T-cell (primary cell): ENCODE data around the gene PPIH. TPM values are rescaled to one million over a fixed set of nuclear protein-coding genes. Genes with fewer than 3 reads are reported as not detected.
"Not testable (repeated sequence)": the region's sequence is repeated elsewhere in the genome, so short reads cannot be mapped to it uniquely, and the experiment has no call there.

Experiments used
- ATAC-seq, 4 experiments: fragments of 200-7000 bp in 3 of 4; fragments of 150-1000 bp in 1 of 4; cut with Tn5 transposase; replicated peaks in 1 of 4; 1 replicate in 3 of 4; 2 replicates in 1 of 4; pipeline ENCODE4 v1.10.0; 2021; ENCODE audit warnings: moderate library complexity in 3 of 4, mild to moderate bottlenecking in 2 of 4, moderate number of reproducible peaks in 1 of 4
- CTCF ChIA-PET, 2 donors: fragments of 300-600 bp; sonication (Branson Sonifier 250); formaldehyde crosslinking; loops; one replicate each; lab custom pipeline; 2022; ENCODE audit warnings: antibody characterized with exemption in 2 of 2; lab: Charles Lee
- POLR2A ChIA-PET, 2 donors: fragments of 300-600 bp; sonication (Branson Sonifier 250); formaldehyde crosslinking; loops; one replicate each; lab custom pipeline; 2022; ENCODE audit warnings: antibody characterized with exemption in 2 of 2; lab: Charles Lee
- DNase-seq, 35 experiments: peaks; one replicate each; pipeline versions ENCODE4 v3.0.0 to v3.0.0-alpha.2; 2013 to 2023
- H3K27ac ChIP-seq: one replicate; pipeline ENCODE4 v1.5.1; 2013; ENCODE audit warnings: low read length
- H3K27me3 ChIP-seq, 2 experiments: replicated peaks in 1 of 2; 1 replicate in 1 of 2; 2 replicates in 1 of 2; pipeline versions ENCODE4 v1.6.1 to v1.7.0; 2013; ENCODE audit warnings: low read length in 1 of 2, mixed read lengths in 1 of 2; ENCODE audit not compliant: control insufficient read depth in 2 of 2, insufficient read depth in 2 of 2; ENCODE audit errors: extremely low read depth in 1 of 2
- H3K36me3 ChIP-seq, 2 donors: 1 replicate in 1 of 2; 2 replicates in 1 of 2; pipeline versions ENCODE4 v1.6.1 to v1.7.0; 2013; ENCODE audit warnings: low read length in 1 of 2; ENCODE audit not compliant: control insufficient read depth in 2 of 2, insufficient read depth in 1 of 2; ENCODE audit errors: extremely low read depth in 1 of 2
- H3K4me1 ChIP-seq, 2 experiments: 1 replicate in 1 of 2; 2 replicates in 1 of 2; pipeline versions ENCODE4 v1.6.1 to v1.7.0; 2013; ENCODE audit warnings: low read length in 2 of 2, mixed read lengths in 1 of 2; ENCODE audit not compliant: insufficient read depth in 2 of 2, control insufficient read depth in 1 of 2; ENCODE audit errors: extremely low read depth in 1 of 2
- H3K4me3 ChIP-seq, 2 donors: 1 replicate in 1 of 2; 2 replicates in 1 of 2; pipeline versions ENCODE4 v1.5.1 to v1.7.0; 2013; ENCODE audit warnings: mild to moderate bottlenecking in 2 of 2, low read length in 1 of 2, moderate library complexity in 1 of 2; ENCODE audit not compliant: control insufficient read depth in 1 of 2; ENCODE audit errors: extremely low read depth in 1 of 2
- H3K9me3 ChIP-seq: 2 replicates; pipeline ENCODE4 v1.7.0; 2013
- H3K27ac Mint-ChIP-seq, 2 donors: one replicate each; pipeline ENCODE4 v1.8.0; 2020 to 2021; ENCODE audit warnings: mild to moderate bottlenecking in 2 of 2, mixed read lengths in 2 of 2
- H3K27me3 Mint-ChIP-seq, 2 donors: one replicate each; pipeline ENCODE4 v1.8.0; 2021 to 2022; ENCODE audit warnings: mixed read lengths in 2 of 2
- H3K36me3 Mint-ChIP-seq: one replicate; pipeline ENCODE4 v1.8.0; 2021; ENCODE audit warnings: mixed read lengths
- H3K4me1 Mint-ChIP-seq, 3 donors: one replicate each; pipeline ENCODE4 v1.8.0; 2020 to 2022; ENCODE audit warnings: mixed read lengths in 3 of 3, mild to moderate bottlenecking in 1 of 3
- H3K4me3 Mint-ChIP-seq, 3 donors: one replicate each; pipeline ENCODE4 v1.8.0; 2020 to 2022; ENCODE audit warnings: mild to moderate bottlenecking in 3 of 3, mixed read lengths in 3 of 3, moderate library complexity in 3 of 3
- H3K9me3 Mint-ChIP-seq, 3 donors: one replicate each; pipeline ENCODE4 v1.8.0; 2020 to 2022; ENCODE audit warnings: mixed read lengths in 3 of 3
- WGBS: methylation state at CpG from one replicate; pipeline ENCODE4 v1.1.5; 2013; ENCODE audit warnings: missing lambda C conversion rate; ENCODE audit not compliant: insufficient coverage; 5-methylcytosine and 5-hydroxymethylcytosine counted together
- total RNA-seq, 35 experiments: library from RNA in 6 of 35; stranded (reverse) in 6 of 35; fragments of 120-200 nt in 1 of 35; gene quantifications; one replicate each; pipeline versions ENCODE4 v1.2.1 to v1.2.4 and lab custom pipeline; 2013 to 2026

Gene PPIH
- total RNA-seq = 10 to 100 TPM; 37.4 to 43.1 (median 41.3) TPM
- 56.4 TPM for total RNA-seq (2013)
- 18.5 to 83.2 (median 33.7) reads per million in 29 experiments for total RNA-seq (lab: John Stamatoyannopoulos, UW)

- Mint-ChIP-seq H3K27ac (peak within 1 kb of the TSS; percentile 94 to 95), H3K36me3 (peaks cover 13% of the 10 kb centered on the region), H3K4me3 (peak within 1 kb of the TSS; percentile 97 to 100 (median 99)), H3K4me1 (peaks cover 43 to 48% (median 44%) of the 10 kb centered on the region in 3 donors), H3K9me3 (no peaks in the 10 kb centered on the region), H3K27me3 (no peaks in the 10 kb centered on the region)
- no peaks in the 10 kb centered on the region for H3K27me3 ChIP-seq
- H3K27ac ChIP-seq = peak within 1 kb of the TSS; percentile 77
- ChIA-PET POLR2A (interaction anchor here (0.6 to 2.2 kb wide), 4 partner anchors 11 to 25 kb away, joined by 3 to 19 read pairs (median 4); partner anchors contain the start of gene YBX1 (in 2 of the 2)), CTCF (interaction anchor here (0.9 to 1.3 kb wide), 6 partner anchors 22 to 415 kb away, joined by 3 to 5 read pairs (median 4); partner anchors contain the start of gene YBX1 (in 1 of the 2))
- DNase-seq = peak; percentile 84 to 98 (median 93)
- peak within 1 kb of the TSS; percentile 68 to 72 for H3K4me3 ChIP-seq
- H3K36me3 ChIP-seq = peaks cover 0 to 12% of the 10 kb centered on the region in 2 donors
- peaks cover 17 to 20% of the 10 kb centered on the region in 2 experiments for H3K4me1 ChIP-seq
- H3K9me3 ChIP-seq = no peaks in the 10 kb centered on the region
- peak; percentile 98 to 99 (median 99) for ATAC-seq
- WGBS = under 1% methylated on average over 53 of the region's 53 CpGs
These were observed at the start of gene PPIH for GRCh38 chr1:42657981-42658876. Gene PPIH (plus strand): TSS chr1:42658423. CDS start chr1:42658447, 24 bp downstream.

- no peak for DNase-seq
- Mint-ChIP-seq H3K4me1 (no peaks in the 10 kb centered on the region), H3K9me3 (no peaks in the 10 kb centered on the region), H3K4me3 (no peak overlapping the region), H3K27me3 (no peaks in the 10 kb centered on the region), H3K36me3 (peaks cover 4% of the 10 kb centered on the region), H3K27ac (no peak overlapping the region)
- Histone ChIP-seq H3K4me1 (no peaks in the 10 kb centered on the region), H3K27ac (no peak overlapping the region), H3K9me3 (no peaks in the 10 kb centered on the region), H3K4me3 (no peak overlapping the region), H3K27me3 (no peaks in the 10 kb centered on the region), H3K36me3 (no peaks in the 10 kb centered on the region)
- ChIA-PET POLR2A (no interaction called here), CTCF (no interaction called here)
- WGBS = 100% methylated on average over 1 of the region's 4 CpGs
- ATAC-seq = no peak
These were observed 44.5 kb upstream of the PPIH start for GRCh38 chr1:42613803-42614131.

GRCh38 chr1:42618866-42619265 lies 39.4 kb upstream of the PPIH start:
- Histone ChIP-seq H3K9me3 (no peaks in the 10 kb centered on the region), H3K4me3 (no peak overlapping the region), H3K36me3 (no peaks in the 10 kb centered on the region), H3K27ac (no peak overlapping the region), H3K4me1 (no peaks in the 10 kb centered on the region), H3K27me3 (no peaks in the 10 kb centered on the region)
- Mint-ChIP-seq H3K27me3 (no peaks in the 10 kb centered on the region), H3K27ac (no peak overlapping the region), H3K4me3 (no peak overlapping the region), H3K36me3 (peaks cover 6% of the 10 kb centered on the region), H3K4me1 (no peaks in the 10 kb centered on the region), H3K9me3 (no peaks in the 10 kb centered on the region)
- ChIA-PET CTCF (no interaction called here), POLR2A (no interaction called here)
- DNase-seq = no peak
- ATAC-seq = no peak
- 0% methylated on average over 1 of the region's 2 CpGs for WGBS

GRCh38 chr1:42620307-42620706 lies 37.9 kb upstream of the PPIH start:
- Mint-ChIP-seq H3K27ac (no peak overlapping the region), H3K36me3 (peaks cover 3% of the 10 kb centered on the region), H3K27me3 (no peaks in the 10 kb centered on the region), H3K9me3 (no peaks in the 10 kb centered on the region), H3K4me1 (no peaks in the 10 kb centered on the region), H3K4me3 (no peak overlapping the region)
- Histone ChIP-seq H3K27me3 (no peaks in the 10 kb centered on the region), H3K4me3 (no peak overlapping the region), H3K27ac (no peak overlapping the region), H3K4me1 (no peaks in the 10 kb centered on the region), H3K36me3 (no peaks in the 10 kb centered on the region), H3K9me3 (no peaks in the 10 kb centered on the region)
- ChIA-PET CTCF (interaction anchor here in 1 of 2 donors (0.7 kb wide), 1 partner anchor 19 kb away, joined by 4 read pairs; no protein-coding TSS in a partner anchor), POLR2A (no interaction called here)
- no CpG with 5 or more reads among the region's 2 CpGs for WGBS
- ATAC-seq (no peak), DNase-seq (no peak)

- H3K4me3 ChIP-seq, H3K9me3 ChIP-seq, H3K4me1 Mint-ChIP-seq, H3K27me3 Mint-ChIP-seq, H3K27me3 ChIP-seq, ATAC-seq, POLR2A ChIA-PET, H3K36me3 ChIP-seq, H3K36me3 Mint-ChIP-seq, CTCF ChIA-PET, H3K27ac Mint-ChIP-seq, H3K4me3 Mint-ChIP-seq, DNase-seq, H3K9me3 Mint-ChIP-seq, H3K4me1 ChIP-seq, H3K27ac ChIP-seq: not testable (repeated sequence)
- 100% methylated on average over 2 of the region's 4 CpGs for WGBS
These were observed 37.0 kb upstream of the PPIH start for GRCh38 chr1:42621180-42621579.

- DNase-seq, ATAC-seq, H3K27me3 Mint-ChIP-seq, H3K9me3 ChIP-seq, H3K9me3 Mint-ChIP-seq, H3K4me1 ChIP-seq, H3K4me1 Mint-ChIP-seq, H3K36me3 ChIP-seq, H3K27me3 ChIP-seq, H3K4me3 ChIP-seq, H3K27ac Mint-ChIP-seq, POLR2A ChIA-PET, H3K4me3 Mint-ChIP-seq, H3K36me3 Mint-ChIP-seq, H3K27ac ChIP-seq, CTCF ChIA-PET: not testable (repeated sequence)
- WGBS = no CpG with 5 or more reads among the region's 3 CpGs
These were observed 31.0 kb upstream of the PPIH start for GRCh38 chr1:42627205-42627604.
